ENCODE data around the gene MVB12B. TPM values are rescaled to one million over a fixed set of nuclear protein-coding genes. Genes with fewer than 3 reads are reported as not detected.

MVB12B gene
- total and polyA plus RNA-seq, 2 of the 13 experiments (the other 11 are each of a cell fraction or from before 2014, with no cell fraction given): 12.1 to 30.1 TPM

DNA sequence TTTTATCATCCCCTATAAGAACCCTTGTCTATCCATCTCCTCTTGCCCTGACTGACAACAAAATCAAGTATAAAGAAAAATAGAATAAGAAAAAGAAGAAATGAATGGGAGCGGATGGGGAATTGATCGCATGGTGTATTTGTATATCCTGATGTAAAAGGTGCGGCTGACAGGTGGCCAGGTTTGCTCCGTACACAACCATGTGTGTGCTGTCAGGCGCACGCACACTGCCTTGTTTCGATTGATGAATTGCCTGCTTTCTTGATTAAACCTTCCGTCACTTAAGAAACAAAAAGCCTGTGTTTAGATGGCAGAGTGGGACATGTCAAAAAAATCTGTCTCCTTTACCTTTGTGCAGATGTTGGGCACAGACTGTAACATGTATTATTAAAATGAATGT lies 102.6 kb downstream of the MVB12B start:
- DNase-seq (ENCODE audit: low spot score) (no peak), ATAC-seq (no peak), FAIRE-seq (no peak)
- Histone ChIP-seq H3K27ac (ENCODE audit: extremely low read length, insufficient read depth, low read length) (no peak overlapping the region), H3K79me2 (ENCODE audit: insufficient read depth, low read length) (no peaks in the 10 kb centered on the region), H4K20me1 (ENCODE audit: insufficient read depth, low read length) (no peaks in the 10 kb centered on the region), H2AFZ (ENCODE audit: low read length) (no peak overlapping the region), H3K36me3 (replicated peaks in 1 of 2; ENCODE audit: control insufficient read depth in 1 of 2, insufficient read depth in 2 of 2, low read length in 2 of 2) (peaks cover 5 to 48% of the 10 kb centered on the region in 2 experiments; a peak in 4 of 5 replicates), H3K9me3 (ENCODE audit: low read length) (no peaks in the 10 kb centered on the region), H3K9ac (ENCODE audit: insufficient read depth, low read depth, low read length) (no peak overlapping the region), H3K4me1 (ENCODE audit: insufficient read depth, low read length) (no peaks in the 10 kb centered on the region), H3K27me3 (ENCODE audit: control insufficient read depth in 1 of 2, insufficient read depth in 2 of 2, low read length in 2 of 2) (no peaks in the 10 kb centered on the region; a peak in 1 of 5 replicates), H3K4me2 (ENCODE audit: low read depth, low read length) (no peak overlapping the region), H3K4me3 (replicated peaks in 1 of 3; ENCODE audit: insufficient read depth in 1 of 3, low read depth in 2 of 3, low read length in 3 of 3) (no peak overlapping the region)
- BruUV-seq (replicated peaks): no TSS peak
- CTCF ChIA-PET (ENCODE audit: low intra/inter-chr PET ratio, low total read pairs): no interaction called here
- in situ Hi-C loops (cut with HindIII; ENCODE audit: extremely low pct_ligation_motif_present, low pct_unique_long_range_greater_than_20kb): no loop called here
- POLR2A ChIA-PET: no interaction called here
- WGBS (ENCODE audit: low lambda C conversion rate): over 99% methylated on average over 8 of the region's 8 CpGs
- no peak for TF ChIP-seq HMGA1 (CRISPR knock-in tag; conservative IDR thresholded peaks at IDR 0.05)
- intact Hi-C loops (cut with micrococcal nuclease; ENCODE audit: unreplicated experiment): no loop called here

DNA sequence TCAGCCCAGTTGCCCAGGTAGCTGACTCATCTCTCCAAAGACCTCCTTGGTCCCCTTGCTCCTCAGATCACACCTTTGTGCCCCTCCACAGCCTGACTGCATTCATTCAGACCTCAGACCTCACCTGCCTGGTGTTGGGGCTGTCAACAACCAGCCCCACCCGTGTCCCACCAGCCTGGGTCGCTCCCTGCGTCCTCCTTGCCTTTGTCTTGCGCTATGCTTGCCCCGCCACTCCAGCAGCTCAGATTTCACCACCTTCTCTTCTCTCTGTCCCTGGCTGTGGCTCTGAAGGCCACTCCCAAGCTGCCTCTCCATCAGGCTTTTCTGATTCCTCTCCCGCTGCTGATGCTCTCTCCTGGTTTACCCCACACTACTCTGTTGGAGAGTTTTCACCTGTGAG lies 103.5 kb downstream of the MVB12B start:
- no peaks in the 10 kb centered on the region; a peak in 1 of 5 replicates for H3K27me3 ChIP-seq (ENCODE audit: control insufficient read depth in 1 of 2, insufficient read depth in 2 of 2, low read length in 2 of 2)
- CTCF ChIA-PET (ENCODE audit: low intra/inter-chr PET ratio, low total read pairs): no interaction called here
- peaks cover 8 to 40% of the 10 kb centered on the region in 2 experiments; a peak in 4 of 5 replicates for H3K36me3 ChIP-seq (replicated peaks in 1 of 2; ENCODE audit: control insufficient read depth in 1 of 2, insufficient read depth in 2 of 2, low read length in 2 of 2)
- in situ Hi-C loops (cut with HindIII; ENCODE audit: extremely low pct_ligation_motif_present, low pct_unique_long_range_greater_than_20kb): no loop called here
- no TSS peak for BruUV-seq (replicated peaks)
- POLR2A ChIA-PET: no interaction called here
- DNase-seq (ENCODE audit: low spot score) (no peak), FAIRE-seq (no peak), ATAC-seq (no peak)
- WGBS (ENCODE audit: low lambda C conversion rate): 98% methylated on average over 6 of the region's 6 CpGs
- H3K4me2 ChIP-seq (ENCODE audit: low read depth, low read length): no peak overlapping the region
- no peak overlapping the region for H3K9ac ChIP-seq (ENCODE audit: insufficient read depth, low read depth, low read length)
- H3K27ac ChIP-seq (ENCODE audit: extremely low read length, insufficient read depth, low read length): no peak overlapping the region
- H4K20me1 ChIP-seq (ENCODE audit: insufficient read depth, low read length): no peaks in the 10 kb centered on the region
- no peaks in the 10 kb centered on the region for H3K4me1 ChIP-seq (ENCODE audit: insufficient read depth, low read length)
- no peaks in the 10 kb centered on the region for H3K79me2 ChIP-seq (ENCODE audit: insufficient read depth, low read length)
- H2AFZ ChIP-seq (ENCODE audit: low read length): no peak overlapping the region
- H3K9me3 ChIP-seq (ENCODE audit: low read length): no peaks in the 10 kb centered on the region
- intact Hi-C loops (cut with micrococcal nuclease; ENCODE audit: unreplicated experiment): no loop called here
- H3K4me3 ChIP-seq (replicated peaks in 1 of 3; ENCODE audit: insufficient read depth in 1 of 3, low read depth in 2 of 3, low read length in 3 of 3): no peak overlapping the region
- TF ChIP-seq, protein P1, sequence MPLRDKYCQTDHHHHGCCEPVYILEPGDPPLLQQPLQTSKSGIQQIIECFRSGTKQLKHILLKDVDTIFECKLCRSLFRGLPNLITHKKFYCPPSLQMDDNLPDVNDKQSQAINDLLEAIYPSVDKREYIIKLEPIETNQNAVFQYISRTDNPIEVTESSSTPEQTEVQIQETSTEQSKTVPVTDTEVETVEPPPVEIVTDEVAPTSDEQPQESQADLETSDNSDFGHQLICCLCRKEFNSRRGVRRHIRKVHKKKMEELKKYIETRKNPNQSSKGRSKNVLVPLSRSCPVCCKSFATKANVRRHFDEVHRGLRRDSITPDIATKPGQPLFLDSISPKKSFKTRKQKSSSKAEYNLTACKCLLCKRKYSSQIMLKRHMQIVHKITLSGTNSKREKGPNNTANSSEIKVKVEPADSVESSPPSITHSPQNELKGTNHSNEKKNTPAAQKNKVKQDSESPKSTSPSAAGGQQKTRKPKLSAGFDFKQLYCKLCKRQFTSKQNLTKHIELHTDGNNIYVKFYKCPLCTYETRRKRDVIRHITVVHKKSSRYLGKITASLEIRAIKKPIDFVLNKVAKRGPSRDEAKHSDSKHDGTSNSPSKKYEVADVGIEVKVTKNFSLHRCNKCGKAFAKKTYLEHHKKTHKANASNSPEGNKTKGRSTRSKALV (CRISPR knock-in tag; IDR thresholded peaks at IDR 0.05): no peak
- TF ChIP-seq, protein P2, sequence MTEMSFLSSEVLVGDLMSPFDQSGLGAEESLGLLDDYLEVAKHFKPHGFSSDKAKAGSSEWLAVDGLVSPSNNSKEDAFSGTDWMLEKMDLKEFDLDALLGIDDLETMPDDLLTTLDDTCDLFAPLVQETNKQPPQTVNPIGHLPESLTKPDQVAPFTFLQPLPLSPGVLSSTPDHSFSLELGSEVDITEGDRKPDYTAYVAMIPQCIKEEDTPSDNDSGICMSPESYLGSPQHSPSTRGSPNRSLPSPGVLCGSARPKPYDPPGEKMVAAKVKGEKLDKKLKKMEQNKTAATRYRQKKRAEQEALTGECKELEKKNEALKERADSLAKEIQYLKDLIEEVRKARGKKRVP (CRISPR knock-in tag; IDR thresholded peaks at IDR 0.05): no peak
- TF ChIP-seq, protein P3, sequence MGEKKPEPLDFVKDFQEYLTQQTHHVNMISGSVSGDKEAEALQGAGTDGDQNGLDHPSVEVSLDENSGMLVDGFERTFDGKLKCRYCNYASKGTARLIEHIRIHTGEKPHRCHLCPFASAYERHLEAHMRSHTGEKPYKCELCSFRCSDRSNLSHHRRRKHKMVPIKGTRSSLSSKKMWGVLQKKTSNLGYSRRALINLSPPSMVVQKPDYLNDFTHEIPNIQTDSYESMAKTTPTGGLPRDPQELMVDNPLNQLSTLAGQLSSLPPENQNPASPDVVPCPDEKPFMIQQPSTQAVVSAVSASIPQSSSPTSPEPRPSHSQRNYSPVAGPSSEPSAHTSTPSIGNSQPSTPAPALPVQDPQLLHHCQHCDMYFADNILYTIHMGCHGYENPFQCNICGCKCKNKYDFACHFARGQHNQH (CRISPR knock-in tag; IDR thresholded peaks at IDR 0.05): no peak
- TF ChIP-seq ZNF431 (CRISPR knock-in tag; IDR thresholded peaks at IDR 0.05; ENCODE audit: borderline replicate concordance, low read depth): no peak
- no peak for TF ChIP-seq ZFP41 (CRISPR knock-in tag; IDR thresholded peaks at IDR 0.05; ENCODE audit: borderline replicate concordance)
- TF ChIP-seq YEATS4 (CRISPR knock-in tag; IDR thresholded peaks at IDR 0.05; ENCODE audit: borderline replicate concordance): no peak
- no peak for TF ChIP-seq SALL1 (CRISPR knock-in tag; IDR thresholded peaks at IDR 0.05)
- TF ChIP-seq NONO (IDR thresholded peaks at IDR 0.05): no peak
- no peak for TF ChIP-seq NONO (CRISPR knock-in tag; conservative IDR thresholded peaks at IDR 0.05)
- TF ChIP-seq, protein P4, sequence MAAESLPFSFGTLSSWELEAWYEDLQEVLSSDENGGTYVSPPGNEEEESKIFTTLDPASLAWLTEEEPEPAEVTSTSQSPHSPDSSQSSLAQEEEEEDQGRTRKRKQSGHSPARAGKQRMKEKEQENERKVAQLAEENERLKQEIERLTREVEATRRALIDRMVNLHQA (CRISPR knock-in tag; IDR thresholded peaks at IDR 0.05): no peak
- TF ChIP-seq, protein P5, sequence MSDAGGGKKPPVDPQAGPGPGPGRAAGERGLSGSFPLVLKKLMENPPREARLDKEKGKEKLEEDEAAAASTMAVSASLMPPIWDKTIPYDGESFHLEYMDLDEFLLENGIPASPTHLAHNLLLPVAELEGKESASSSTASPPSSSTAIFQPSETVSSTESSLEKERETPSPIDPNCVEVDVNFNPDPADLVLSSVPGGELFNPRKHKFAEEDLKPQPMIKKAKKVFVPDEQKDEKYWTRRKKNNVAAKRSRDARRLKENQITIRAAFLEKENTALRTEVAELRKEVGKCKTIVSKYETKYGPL (CRISPR knock-in tag; IDR thresholded peaks at IDR 0.05): no peak
